ENCODE measurements around the gene ZNF334. TPM values are rescaled to one million over a fixed set of nuclear protein-coding genes. Genes with fewer than 3 reads are reported as not detected.

ZNF334 gene
- total and polyA plus RNA-seq, 4 experiments from 2014 or later, result 0.14 TPM; not detected in 3

DNA sequence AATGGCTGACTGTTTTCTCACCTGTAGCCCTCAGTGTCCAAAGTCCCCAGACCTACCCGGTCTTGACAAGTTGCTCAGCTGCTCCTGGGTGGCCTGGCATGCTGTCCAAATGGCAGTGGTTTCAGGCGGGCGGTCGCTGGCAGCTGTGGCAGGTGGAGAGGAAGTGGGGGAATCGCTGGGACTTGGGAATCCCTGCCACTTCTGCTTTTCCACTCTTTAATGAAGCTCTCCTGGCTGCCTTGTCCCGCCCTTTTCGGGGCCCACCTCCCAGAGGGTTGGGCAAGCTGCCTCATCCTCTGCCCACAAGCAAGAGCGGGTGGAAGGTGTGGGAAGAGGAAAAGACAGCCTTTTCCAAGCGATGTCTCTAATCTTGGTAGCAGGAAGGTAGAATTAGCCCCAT is 37.1 kb upstream of the ZNF334 start, which contains the start of gene OCSTAMP:
TSS of gene OCSTAMP (minus strand) at position 194 of the 400 bp plus-strand sequence. CDS start at position 100, 94 bp downstream.
- Histone ChIP-seq H3K4me3 (ENCODE audit: low read length in 2 of 2) (no peak within 1 kb of the TSS), H3K27ac (ENCODE audit: low read depth, low read length) (no peak within 1 kb of the TSS), H3K9me3 (ENCODE audit: control insufficient read depth in 1 of 2, low read length in 2 of 2) (no peaks in the 10 kb centered on the region), H3K4me1 (ENCODE audit: insufficient read depth, low read length) (peaks cover 27% of the 10 kb centered on the region), H3K27me3 (ENCODE audit: insufficient read depth, low read length) (no peaks in the 10 kb centered on the region), H3K36me3 (ENCODE audit: insufficient read depth, low read length) (no peaks in the 10 kb centered on the region)
- no peak for DNase-seq
- CTCF ChIA-PET (ENCODE audit: partially characterized antibody), result interaction anchor here (1.1 to 2.1 kb wide), 3 partner anchors 10 to 14 kb away, joined by 4 to 8 read pairs (median 7); no protein-coding TSS in a partner anchor
- Mint-ChIP-seq H3K27me3 (no peaks in the 10 kb centered on the region), H3K27ac (no peak within 1 kb of the TSS), H3K4me1 (peaks cover 14 to 18% (median 15%) of the 10 kb centered on the region in 4 donors), H3K4me3 (no peak within 1 kb of the TSS), H3K9me3 (peaks cover 0 to 1% (median 0%) of the 10 kb centered on the region in 8 donors), H3K36me3 (no peaks in the 10 kb centered on the region)
- intact Hi-C loops (cut with micrococcal nuclease), result no loop called here
- POLR2A ChIA-PET (ENCODE audit: partially characterized antibody), result no interaction called here

DNA sequence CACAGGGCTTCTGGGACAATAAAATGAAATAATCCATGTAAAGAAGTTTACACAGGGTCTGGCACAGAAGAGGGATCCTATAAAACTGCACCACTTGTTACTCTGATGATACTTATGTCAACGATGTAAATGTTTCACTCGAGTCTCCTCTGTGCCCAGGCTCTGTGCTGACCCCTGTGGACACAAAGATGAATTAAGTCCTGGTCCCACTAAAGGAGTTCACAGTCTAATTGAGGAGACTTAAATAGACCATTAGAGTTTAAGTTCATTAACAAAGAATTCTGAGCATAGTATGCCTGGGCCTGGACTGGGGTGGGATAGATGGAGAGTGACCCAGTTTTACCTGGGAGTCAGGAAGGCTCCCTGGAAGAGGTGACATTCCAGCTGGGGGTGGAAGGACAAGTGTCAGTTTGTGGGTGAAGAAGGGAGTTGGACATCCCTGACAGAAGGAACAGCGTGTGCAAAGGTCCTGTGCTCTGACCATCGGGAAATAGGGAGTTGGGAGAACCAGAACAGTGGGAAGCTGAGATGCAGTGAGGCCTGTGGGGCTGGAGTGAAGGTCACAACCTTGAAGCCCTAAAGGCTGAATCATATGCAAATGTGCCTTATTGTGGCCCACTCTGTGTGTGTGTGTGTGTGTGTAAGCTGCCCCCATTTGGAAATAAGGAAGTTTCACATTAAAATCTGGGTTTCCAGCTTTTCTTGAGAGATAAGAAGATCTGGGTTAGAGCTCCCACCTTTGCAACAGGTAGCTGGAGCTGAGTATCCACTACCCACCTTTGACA is 36.0 kb upstream of the ZNF334 start:
- H3K4me3 ChIP-seq (ENCODE audit: low read length in 2 of 2), result no peak overlapping the region
- ChIA-PET POLR2A (ENCODE audit: partially characterized antibody) (no interaction called here), CTCF (ENCODE audit: partially characterized antibody) (interaction anchor here (1.1 to 2.1 kb wide), 2 partner anchors 13 to 15 kb away, joined by 4 to 7 read pairs; no protein-coding TSS in a partner anchor)
- DNase-seq, result no peak
- intact Hi-C loops (cut with micrococcal nuclease), result no loop called here
- H3K36me3 Mint-ChIP-seq, result no peaks in the 10 kb centered on the region
- H3K9me3 ChIP-seq (ENCODE audit: control insufficient read depth in 1 of 2, low read length in 2 of 2), result no peaks in the 10 kb centered on the region
- H3K4me3 Mint-ChIP-seq, result no peak overlapping the region
- H3K4me1 ChIP-seq (ENCODE audit: insufficient read depth, low read length), result peaks cover 37% of the 10 kb centered on the region
- no peaks in the 10 kb centered on the region for H3K27me3 Mint-ChIP-seq
- no peaks in the 10 kb centered on the region for H3K36me3 ChIP-seq (ENCODE audit: insufficient read depth, low read length)
- H3K27ac Mint-ChIP-seq, result no peak overlapping the region
- H3K27me3 ChIP-seq (ENCODE audit: insufficient read depth, low read length), result no peaks in the 10 kb centered on the region
- no peak overlapping the region for H3K27ac ChIP-seq (ENCODE audit: low read depth, low read length)
- peaks cover 18 to 25% (median 21%) of the 10 kb centered on the region in 4 donors for H3K4me1 Mint-ChIP-seq
- H3K9me3 Mint-ChIP-seq, result peaks cover 0 to 1% (median 0%) of the 10 kb centered on the region in 8 donors

DNA sequence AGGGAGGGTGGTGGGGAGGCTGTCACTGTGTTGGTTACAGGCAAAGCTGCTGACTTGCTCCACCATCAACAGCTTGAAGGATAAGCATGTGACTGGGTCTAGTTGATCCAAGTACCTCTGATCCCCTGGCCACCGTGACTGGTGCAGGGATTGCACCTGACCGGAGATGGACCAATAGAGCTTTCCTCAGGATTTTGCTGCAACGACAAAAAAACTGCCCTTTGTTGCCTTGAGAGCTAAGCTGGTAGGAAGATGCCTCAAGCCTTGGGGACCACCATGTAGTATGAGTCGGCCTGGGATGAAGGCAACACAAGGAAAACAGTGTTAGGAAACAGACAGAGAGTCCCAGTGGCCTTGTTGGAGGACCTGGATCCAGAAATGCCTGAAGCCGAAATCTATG is 35.3 kb upstream of the ZNF334 start:
- POLR2A ChIA-PET (ENCODE audit: partially characterized antibody), result no interaction called here
- H3K4me3 Mint-ChIP-seq, result no peak overlapping the region
- H3K9me3 Mint-ChIP-seq, result peaks cover 0 to 1% (median 0%) of the 10 kb centered on the region in 8 donors
- no peaks in the 10 kb centered on the region for H3K36me3 ChIP-seq (ENCODE audit: insufficient read depth, low read length)
- no peak overlapping the region for H3K27ac Mint-ChIP-seq
- no peaks in the 10 kb centered on the region for H3K27me3 ChIP-seq (ENCODE audit: insufficient read depth, low read length)
- no peak overlapping the region for H3K4me3 ChIP-seq (ENCODE audit: low read length in 2 of 2)
- intact Hi-C loops (cut with micrococcal nuclease), result no loop called here
- no peaks in the 10 kb centered on the region for H3K36me3 Mint-ChIP-seq
- CTCF ChIA-PET (ENCODE audit: partially characterized antibody), result no interaction called here
- peaks cover 37% of the 10 kb centered on the region for H3K4me1 ChIP-seq (ENCODE audit: insufficient read depth, low read length)
- no peaks in the 10 kb centered on the region for H3K27me3 Mint-ChIP-seq
- no peaks in the 10 kb centered on the region for H3K9me3 ChIP-seq (ENCODE audit: control insufficient read depth in 1 of 2, low read length in 2 of 2)
- H3K27ac ChIP-seq (ENCODE audit: low read depth, low read length), result no peak overlapping the region
- H3K4me1 Mint-ChIP-seq, result peaks cover 18 to 25% (median 21%) of the 10 kb centered on the region in 4 donors
- no peak for DNase-seq

DNA sequence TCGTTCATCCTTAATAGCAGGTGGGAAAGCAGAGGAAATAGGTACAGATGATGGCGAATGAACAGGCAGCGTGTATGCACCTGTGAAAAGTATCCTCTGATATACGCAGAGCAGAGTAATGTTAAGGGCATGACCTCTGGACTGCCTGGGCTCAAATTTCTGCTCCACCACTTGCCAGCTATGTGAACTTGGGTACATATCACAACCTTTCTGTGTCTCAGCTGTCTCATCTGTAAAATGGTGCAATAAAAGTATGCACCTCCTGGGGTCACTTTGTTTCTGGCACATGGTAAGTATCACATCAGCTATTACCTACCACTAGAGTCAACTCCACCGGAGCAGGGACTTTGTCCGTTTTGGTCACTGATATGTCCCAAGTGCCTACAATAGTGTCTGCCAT is 34.6 kb upstream of the ZNF334 start:
- Histone ChIP-seq H3K27ac (ENCODE audit: low read depth, low read length) (no peak overlapping the region), H3K9me3 (ENCODE audit: control insufficient read depth in 1 of 2, low read length in 2 of 2) (no peaks in the 10 kb centered on the region), H3K27me3 (ENCODE audit: insufficient read depth, low read length) (no peaks in the 10 kb centered on the region), H3K36me3 (ENCODE audit: insufficient read depth, low read length) (no peaks in the 10 kb centered on the region), H3K4me1 (ENCODE audit: insufficient read depth, low read length) (peaks cover 32% of the 10 kb centered on the region), H3K4me3 (ENCODE audit: low read length in 2 of 2) (no peak overlapping the region)
- no peak overlapping the region for H3K27ac Mint-ChIP-seq
- intact Hi-C loops (cut with micrococcal nuclease), result no loop called here
- CTCF ChIA-PET (ENCODE audit: partially characterized antibody), result no interaction called here
- no peaks in the 10 kb centered on the region for H3K36me3 Mint-ChIP-seq
- H3K4me3 Mint-ChIP-seq, result no peak overlapping the region
- H3K9me3 Mint-ChIP-seq, result peaks cover 0 to 1% (median 0%) of the 10 kb centered on the region in 8 donors
- peaks cover 13 to 20% (median 16%) of the 10 kb centered on the region in 4 donors for H3K4me1 Mint-ChIP-seq
- peaks cover 0 to 2% of the 10 kb centered on the region in 2 donors for H3K27me3 Mint-ChIP-seq
- POLR2A ChIA-PET (ENCODE audit: partially characterized antibody), result no interaction called here
- no peak for DNase-seq

- Histone ChIP-seq H3K36me3 (ENCODE audit: insufficient read depth, low read length) (no peaks in the 10 kb centered on the region), H3K4me3 (ENCODE audit: low read length in 2 of 2) (no peak overlapping the region), H3K27me3 (ENCODE audit: insufficient read depth, low read length) (no peaks in the 10 kb centered on the region), H3K4me1 (ENCODE audit: insufficient read depth, low read length) (peaks cover 22% of the 10 kb centered on the region), H3K27ac (ENCODE audit: low read depth, low read length) (no peak overlapping the region), H3K9me3 (ENCODE audit: control insufficient read depth in 1 of 2, low read length in 2 of 2) (no peaks in the 10 kb centered on the region)
- Mint-ChIP-seq H3K9me3 (peaks cover 0 to 1% (median 0%) of the 10 kb centered on the region in 8 donors), H3K27me3 (peaks cover 0 to 3% of the 10 kb centered on the region in 2 donors), H3K4me3 (no peak overlapping the region), H3K27ac (no peak overlapping the region), H3K4me1 (peaks cover 4 to 10% (median 6%) of the 10 kb centered on the region in 4 donors), H3K36me3 (no peaks in the 10 kb centered on the region)
- DNase-seq, result no peak
- POLR2A ChIA-PET (ENCODE audit: partially characterized antibody), result no interaction called here
- CTCF ChIA-PET (ENCODE audit: partially characterized antibody), result no interaction called here
- intact Hi-C loops (cut with micrococcal nuclease), result no loop called here
These were observed 33.6 kb upstream of the ZNF334 start for GRCh38 chr20:46546936-46547335.

DNA sequence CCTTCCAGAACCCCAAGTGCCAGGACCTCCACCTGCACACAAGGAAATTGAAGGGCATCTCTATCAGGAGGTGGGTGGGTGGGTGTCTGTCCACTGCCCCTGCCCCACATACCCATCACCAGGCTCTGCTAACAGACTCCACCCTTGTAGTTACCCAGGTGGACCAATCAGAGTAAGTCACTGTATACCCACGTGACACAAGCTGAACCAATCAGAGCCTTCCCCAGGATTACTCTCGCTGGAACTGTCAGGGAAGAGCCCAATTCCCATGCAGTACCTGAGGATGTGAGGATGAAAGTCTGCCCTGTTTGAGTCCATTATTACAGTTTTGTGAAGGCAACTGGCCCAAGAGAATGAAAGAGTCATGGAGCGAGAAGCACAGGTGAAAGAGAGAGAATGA is 32.9 kb upstream of the ZNF334 start:
- Mint-ChIP-seq H3K4me3 (no peak overlapping the region), H3K36me3 (no peaks in the 10 kb centered on the region), H3K4me1 (peaks cover 4 to 7% (median 6%) of the 10 kb centered on the region in 4 donors), H3K27me3 (peaks cover 0 to 3% of the 10 kb centered on the region in 2 donors), H3K9me3 (peaks cover 0 to 1% (median 0%) of the 10 kb centered on the region in 8 donors), H3K27ac (no peak overlapping the region)
- Histone ChIP-seq H3K36me3 (ENCODE audit: insufficient read depth, low read length) (no peaks in the 10 kb centered on the region), H3K27me3 (ENCODE audit: insufficient read depth, low read length) (no peaks in the 10 kb centered on the region), H3K27ac (ENCODE audit: low read depth, low read length) (no peak overlapping the region), H3K4me3 (ENCODE audit: low read length in 2 of 2) (no peak overlapping the region), H3K9me3 (ENCODE audit: control insufficient read depth in 1 of 2, low read length in 2 of 2) (no peaks in the 10 kb centered on the region), H3K4me1 (ENCODE audit: insufficient read depth, low read length) (peaks cover 20% of the 10 kb centered on the region)
- CTCF ChIA-PET (ENCODE audit: partially characterized antibody), result no interaction called here
- DNase-seq, result no peak
- intact Hi-C loops (cut with micrococcal nuclease), result no loop called here
- POLR2A ChIA-PET (ENCODE audit: partially characterized antibody), result no interaction called here

- H3K9me3 Mint-ChIP-seq, result no peaks in the 10 kb centered on the region
- Histone ChIP-seq H3K9me3 (ENCODE audit: control insufficient read depth in 1 of 2, low read length in 2 of 2) (no peaks in the 10 kb centered on the region), H3K27me3 (ENCODE audit: insufficient read depth, low read length) (no peaks in the 10 kb centered on the region), H3K27ac (ENCODE audit: low read depth, low read length) (no peak overlapping the region), H3K36me3 (ENCODE audit: insufficient read depth, low read length) (no peaks in the 10 kb centered on the region), H3K4me3 (ENCODE audit: low read length in 2 of 2) (no peak overlapping the region), H3K4me1 (ENCODE audit: insufficient read depth, low read length) (peaks cover 20% of the 10 kb centered on the region)
- no peaks in the 10 kb centered on the region for H3K36me3 Mint-ChIP-seq
- DNase-seq, result no peak
- H3K27me3 Mint-ChIP-seq, result peaks cover 0 to 3% of the 10 kb centered on the region in 2 donors
- intact Hi-C loops (cut with micrococcal nuclease), result no loop called here
- POLR2A ChIA-PET (ENCODE audit: partially characterized antibody), result no interaction called here
- CTCF ChIA-PET (ENCODE audit: partially characterized antibody), result no interaction called here
- no peak overlapping the region for H3K27ac Mint-ChIP-seq
- peaks cover 4 to 7% (median 6%) of the 10 kb centered on the region in 4 donors for H3K4me1 Mint-ChIP-seq
- H3K4me3 Mint-ChIP-seq, result no peak overlapping the region
These were observed 32.4 kb upstream of the ZNF334 start for GRCh38 chr20:46545827-46546138.

Data from CD4-positive, alpha-beta memory T cell (primary cell).